LNCaP clone FGC (cell line): Measurements from ENCODE around the gene CDC42BPA.
A peak's percentile ranks its signal among the peaks of the same experiment; 100 is the strongest.

Source experiments
- DNase-seq: peaks from one replicate; pipeline ENCODE4 v3.0.0-alpha.2; 2011; ENCODE audit warnings: low read depth
- H3K4me3 ChIP-seq: 2 replicates; pipeline ENCODE4 v1.5.1; 2011; ENCODE audit warnings: mild to moderate bottlenecking, low read depth, low read length, control low read depth
- TF ChIP-seq, protein P1 (sequence below): IDR thresholded peaks from 2 replicates; pipeline ENCODE4 v1.5.1; 2012; ENCODE audit warnings: mild to moderate bottlenecking; ENCODE audit not compliant: control insufficient read depth, insufficient read depth; ENCODE audit errors: extremely low read depth

Gene CDC42BPA

DNA sequence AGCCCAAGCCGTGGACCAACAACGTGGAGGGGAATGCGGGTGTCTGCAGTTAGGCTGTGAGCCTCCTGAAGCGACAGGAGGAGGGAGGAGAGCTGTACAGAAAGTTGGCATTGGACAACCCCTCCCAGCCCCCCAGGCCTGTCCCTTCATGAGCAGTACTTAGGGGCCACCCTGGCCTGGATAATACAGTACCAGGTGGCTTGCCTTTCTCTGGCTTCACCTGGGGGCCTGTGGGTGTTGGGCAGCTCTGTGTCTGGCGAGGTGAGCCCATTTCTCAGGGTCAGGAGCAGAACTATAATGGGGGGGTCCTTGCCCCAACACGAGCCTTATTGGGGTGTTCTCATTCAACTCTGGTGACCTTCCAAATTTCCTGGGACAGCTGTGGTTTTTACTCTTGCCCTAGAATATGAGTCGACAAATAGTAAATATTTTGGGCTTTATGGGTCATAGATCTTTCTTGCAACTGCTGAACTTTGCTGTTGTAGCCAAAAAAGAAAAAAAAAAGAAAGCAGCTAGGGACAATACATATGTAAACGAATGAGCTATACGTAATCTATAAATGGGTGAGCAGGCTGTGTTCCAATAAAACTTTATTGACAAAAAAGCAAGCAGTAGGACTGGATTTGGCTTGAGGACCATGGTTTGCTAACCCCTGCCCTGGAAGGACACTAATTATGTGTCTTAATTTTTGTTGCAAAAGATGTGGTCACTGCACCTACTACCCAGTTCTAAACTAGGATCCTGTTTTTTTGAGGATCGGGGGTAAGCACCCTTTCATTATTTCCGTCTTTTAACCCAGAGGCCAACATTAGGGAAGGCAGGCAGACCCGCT, 366.8 kb downstream of the CDC42BPA start:
- peak; percentile 46 for DNase-seq
- TF ChIP-seq, protein P1, sequence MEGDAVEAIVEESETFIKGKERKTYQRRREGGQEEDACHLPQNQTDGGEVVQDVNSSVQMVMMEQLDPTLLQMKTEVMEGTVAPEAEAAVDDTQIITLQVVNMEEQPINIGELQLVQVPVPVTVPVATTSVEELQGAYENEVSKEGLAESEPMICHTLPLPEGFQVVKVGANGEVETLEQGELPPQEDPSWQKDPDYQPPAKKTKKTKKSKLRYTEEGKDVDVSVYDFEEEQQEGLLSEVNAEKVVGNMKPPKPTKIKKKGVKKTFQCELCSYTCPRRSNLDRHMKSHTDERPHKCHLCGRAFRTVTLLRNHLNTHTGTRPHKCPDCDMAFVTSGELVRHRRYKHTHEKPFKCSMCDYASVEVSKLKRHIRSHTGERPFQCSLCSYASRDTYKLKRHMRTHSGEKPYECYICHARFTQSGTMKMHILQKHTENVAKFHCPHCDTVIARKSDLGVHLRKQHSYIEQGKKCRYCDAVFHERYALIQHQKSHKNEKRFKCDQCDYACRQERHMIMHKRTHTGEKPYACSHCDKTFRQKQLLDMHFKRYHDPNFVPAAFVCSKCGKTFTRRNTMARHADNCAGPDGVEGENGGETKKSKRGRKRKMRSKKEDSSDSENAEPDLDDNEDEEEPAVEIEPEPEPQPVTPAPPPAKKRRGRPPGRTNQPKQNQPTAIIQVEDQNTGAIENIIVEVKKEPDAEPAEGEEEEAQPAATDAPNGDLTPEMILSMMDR, result no peak
- H3K4me3 ChIP-seq, result no peak overlapping the region

- no peak for DNase-seq
- H3K4me3 ChIP-seq, result no peak overlapping the region
- TF ChIP-seq, protein P1, result no peak
Measured at GRCh38 chr1:226950871-226951270, 367.4 kb downstream of the CDC42BPA start.

DNA sequence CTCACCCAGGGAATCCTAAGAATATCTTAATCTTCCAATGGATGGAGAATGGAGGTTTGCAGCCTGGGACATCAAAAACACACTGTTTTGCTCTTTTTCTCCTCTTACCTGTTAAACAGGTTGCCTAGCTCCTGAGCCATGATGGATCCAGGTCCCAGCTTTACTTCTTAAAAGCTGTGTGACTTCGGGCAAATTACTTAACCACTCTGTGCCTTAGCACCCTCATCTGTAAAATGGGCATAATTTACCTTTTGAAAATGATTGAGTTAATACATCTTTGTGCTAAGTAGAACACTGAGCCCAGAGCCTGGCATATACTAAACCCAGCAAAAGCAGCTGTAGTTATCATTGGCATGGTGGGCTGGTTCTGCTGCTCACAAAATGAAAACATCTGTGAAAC, 368.0 kb downstream of the CDC42BPA start:
- no peak for DNase-seq
- no peak overlapping the region for H3K4me3 ChIP-seq
- TF ChIP-seq, protein P1, result no peak

DNA sequence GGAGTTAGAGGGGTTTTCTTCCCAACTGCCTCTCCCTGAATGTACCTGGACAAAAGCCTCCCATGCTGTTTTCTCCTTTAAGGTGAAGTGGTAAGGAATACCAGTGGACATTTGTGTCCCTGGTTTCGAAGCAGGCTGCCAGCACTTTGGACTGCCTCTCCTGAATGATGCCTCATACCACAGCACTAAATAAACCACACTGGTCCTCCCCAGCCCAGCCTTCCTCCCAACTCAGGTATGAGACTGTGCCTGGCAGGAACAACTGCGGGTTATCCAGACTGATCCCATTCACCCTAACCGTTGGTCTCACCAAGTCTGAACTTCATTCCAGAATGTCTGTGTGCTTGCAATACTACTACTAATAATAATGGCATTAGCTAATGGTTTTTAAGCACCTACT, 368.9 kb downstream of the CDC42BPA start:
- H3K4me3 ChIP-seq, result no peak overlapping the region
- TF ChIP-seq, protein P1, result no peak
- no peak for DNase-seq

GRCh38 chr1:226948996-226949395, 369.3 kb downstream of the CDC42BPA start:
- H3K4me3 ChIP-seq, result no peak overlapping the region
- DNase-seq, result no peak
- TF ChIP-seq, protein P1, result no peak

DNA sequence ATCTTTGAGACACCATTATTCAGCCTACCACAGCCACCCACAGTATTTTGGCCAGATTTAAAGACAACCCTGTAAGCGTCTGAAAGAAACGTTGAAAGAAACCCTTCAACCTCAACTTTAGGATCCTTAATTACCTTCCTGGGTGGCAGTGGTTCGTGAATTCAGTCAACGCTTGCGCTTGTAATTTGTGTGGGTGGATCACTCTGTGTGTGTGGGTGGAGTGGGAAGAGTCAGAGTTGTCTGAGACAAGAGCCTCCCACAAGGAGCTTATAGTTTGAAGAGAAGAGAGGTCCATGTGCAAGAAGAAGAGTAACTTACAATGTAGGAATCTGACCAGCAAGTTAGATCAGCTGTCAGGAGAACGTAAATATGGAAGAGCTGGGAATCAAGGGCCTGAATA, 369.8 kb downstream of the CDC42BPA start:
- DNase-seq, result no peak
- TF ChIP-seq, protein P1, result no peak
- H3K4me3 ChIP-seq, result no peak overlapping the region

DNA sequence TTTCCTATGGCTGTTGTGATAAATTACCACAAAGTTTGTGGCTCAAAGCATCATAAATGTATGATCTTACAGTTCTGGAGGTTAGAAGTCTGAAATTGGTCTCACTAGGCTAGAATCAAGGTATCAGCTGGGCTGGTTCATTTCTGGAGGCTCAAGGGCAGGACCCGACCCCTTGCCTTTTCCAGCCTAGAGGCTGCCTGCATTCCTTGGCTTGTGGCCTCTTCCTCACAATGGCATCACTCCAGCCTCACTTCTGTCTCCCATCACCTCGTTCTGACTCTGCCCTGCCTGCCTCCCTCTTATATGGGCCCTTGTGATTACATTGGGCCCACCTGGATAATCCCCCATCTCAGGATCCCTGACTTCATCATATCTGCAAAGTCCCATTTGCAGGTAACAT, 370.2 kb downstream of the CDC42BPA start:
- H3K4me3 ChIP-seq, result no peak overlapping the region
- DNase-seq, result no peak
- TF ChIP-seq, protein P1, result no peak
